Fibroblast of skin of back (primary cell): ENCODE data around the gene KRT13.

ENCODE experiments used
- DNase-seq: peaks from one replicate; pipeline ENCODE4 v3.0.0-alpha.2; 2013

The KRT13 gene

DNA sequence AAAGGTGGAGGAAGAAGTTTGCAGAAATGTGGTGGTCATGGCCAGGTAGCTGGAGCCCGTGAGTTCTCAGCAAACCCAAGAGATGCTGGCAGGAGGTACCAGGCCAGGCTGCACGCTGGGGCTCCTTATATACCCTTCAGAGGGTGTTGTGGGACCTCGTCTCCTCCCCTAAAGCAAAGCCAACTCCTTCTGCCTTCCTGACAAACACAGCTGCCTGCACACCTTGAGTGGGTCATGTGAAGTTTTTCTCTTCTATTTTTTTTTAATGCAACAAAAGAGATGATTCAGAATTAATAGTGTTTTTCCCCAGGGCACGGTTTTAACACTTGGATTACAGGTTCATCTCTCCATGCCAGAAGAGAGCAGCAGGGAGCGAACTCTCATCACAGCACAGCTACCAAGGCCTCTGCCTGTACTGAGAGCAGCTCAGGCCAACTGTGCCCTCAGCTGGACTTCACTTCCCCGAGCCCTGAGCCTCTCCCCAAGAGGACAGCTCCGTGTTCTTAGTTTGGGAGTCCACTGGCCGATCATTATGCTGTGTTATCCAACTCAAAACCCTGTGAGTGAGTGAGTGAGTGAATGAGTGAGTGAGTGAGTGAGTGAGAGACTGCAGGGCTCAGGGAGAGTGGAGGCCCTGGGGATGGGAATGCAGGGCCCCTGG, 13.5 kb upstream of the KRT13 start, which contains the start of gene KRT15:
Gene KRT15 (minus strand): TSS at position 102 of the 661 bp plus-strand sequence. CDS start 63 bp downstream, at position 39.
- DNase-seq, result no peak

DNA sequence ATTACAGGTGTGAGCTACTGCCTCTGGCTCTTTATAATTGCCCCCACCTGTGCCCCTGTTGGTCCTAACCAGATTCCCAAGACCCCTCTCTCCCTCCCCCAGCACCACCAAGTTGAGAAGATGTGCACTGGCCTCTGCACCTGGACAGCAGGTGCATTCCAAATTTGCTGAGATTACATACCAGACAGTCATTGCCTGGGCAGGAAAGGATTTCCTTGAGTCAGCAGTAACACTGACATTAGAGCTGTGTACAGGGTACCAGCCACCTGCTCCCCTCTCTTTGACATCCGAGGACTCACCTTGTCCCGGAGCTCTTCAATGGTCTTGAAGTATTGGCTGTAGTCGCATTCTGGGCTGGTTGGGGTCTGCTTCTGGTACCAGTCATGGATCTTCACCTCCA, 12.6 kb upstream of the KRT13 start:
- DNase-seq, result no peak

DNA sequence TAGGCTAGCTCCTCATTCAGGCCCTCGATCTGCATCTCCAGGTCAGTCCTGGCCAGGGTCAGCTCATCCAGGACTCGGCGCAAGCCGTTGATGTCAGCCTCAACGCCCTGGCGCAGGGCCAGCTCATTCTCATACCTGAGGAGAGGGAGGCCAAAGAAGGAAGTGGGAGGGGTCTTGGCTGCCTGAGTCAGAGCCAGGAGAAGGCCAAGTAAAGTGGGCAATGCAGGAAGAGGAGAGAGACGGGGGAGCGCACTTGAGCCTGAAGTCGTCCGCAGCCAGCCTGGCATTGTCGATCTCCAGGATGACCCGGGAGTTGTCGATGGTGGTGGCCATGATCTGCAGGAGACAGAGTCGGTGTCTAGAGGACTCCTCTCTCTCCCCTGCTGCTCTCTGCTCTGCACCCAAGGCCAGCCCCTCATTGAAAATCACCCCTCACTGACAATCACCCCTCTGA, 11.4 kb upstream of the KRT13 start:
- no peak for DNase-seq

- DNase-seq, result no peak
Measured at GRCh38 chr17:41516147-41516829, 10.9 kb upstream of the KRT13 start.

DNA sequence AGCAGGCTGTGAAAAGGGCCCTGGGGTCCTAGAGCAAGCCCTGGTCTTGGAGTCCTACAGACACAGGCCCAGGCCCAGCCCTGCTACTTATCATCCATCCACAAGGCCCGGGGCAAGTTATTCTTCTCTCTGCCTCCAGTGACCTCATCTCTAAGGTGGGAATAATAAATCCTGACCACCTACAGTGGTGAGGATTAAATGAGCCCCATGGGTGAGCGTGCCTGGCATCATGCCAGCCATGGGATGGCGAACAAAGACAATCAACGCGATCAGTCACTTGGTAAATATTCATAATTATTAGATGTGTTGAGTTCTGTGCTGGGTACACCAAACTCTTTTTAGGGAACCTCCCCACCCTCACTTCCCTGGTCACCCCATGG, 7.7 kb upstream of the KRT13 start:
- no peak for DNase-seq

DNA sequence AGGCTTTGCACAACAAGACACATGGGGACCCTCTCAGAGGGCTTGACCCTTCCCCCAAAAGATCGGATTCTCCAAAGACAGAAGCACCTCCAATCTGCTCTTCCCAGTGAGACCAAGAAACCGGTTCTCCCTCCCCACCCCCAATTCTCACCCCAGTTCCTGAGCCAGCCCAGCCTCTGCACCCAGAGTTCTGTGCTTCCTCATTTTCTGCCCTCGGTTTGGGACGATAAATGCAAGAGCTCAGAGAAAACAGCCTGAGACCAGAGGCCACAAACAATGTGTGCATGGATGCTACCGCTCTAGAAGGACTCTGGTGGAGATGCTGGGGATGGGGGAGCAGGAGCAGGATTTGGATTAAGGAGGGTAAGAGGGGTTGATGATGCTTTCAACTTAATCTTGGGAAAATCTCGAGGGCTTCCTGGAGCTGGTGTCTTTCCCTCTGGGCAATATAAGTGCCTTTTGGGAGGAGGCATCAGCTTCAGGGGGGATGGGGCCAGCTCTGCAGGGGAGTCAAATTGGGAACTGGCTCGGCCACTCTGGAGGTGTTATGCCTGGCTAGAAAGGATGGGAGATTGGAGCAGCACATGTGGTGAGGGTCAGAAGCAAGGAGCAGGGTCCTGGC, 7.2 kb upstream of the KRT13 start:
- DNase-seq, result no peak

- DNase-seq, result no peak
Measured at GRCh38 chr17:41511716-41512115, 6.3 kb upstream of the KRT13 start.

GRCh38 chr17:41511116-41511515, 5.7 kb upstream of the KRT13 start:
- DNase-seq, result no peak

GRCh38 chr17:41510251-41511065, 5.0 kb upstream of the KRT13 start:
- DNase-seq, result no peak

GRCh38 chr17:41507315-41507880, 2.0 kb upstream of the KRT13 start:
- no peak for DNase-seq

- DNase-seq, result no peak
Measured at GRCh38 chr17:41505809-41506767, 676 bp upstream of the KRT13 start.

- DNase-seq, result peak; percentile 20
Measured at GRCh38 chr17:41504246-41504977, 1.0 kb downstream of the KRT13 start.

GRCh38 chr17:41503202-41503601, 2.2 kb downstream of the KRT13 start:
- DNase-seq, result no peak

- DNase-seq, result peak; percentile 71
Measured at GRCh38 chr17:41500131-41500911, 5.1 kb downstream of the KRT13 start.

GRCh38 chr17:41499714-41500113, 5.7 kb downstream of the KRT13 start:
- DNase-seq, result no peak

- DNase-seq, result no peak
Measured at GRCh38 chr17:41498276-41498675, 7.1 kb downstream of the KRT13 start.

DNA sequence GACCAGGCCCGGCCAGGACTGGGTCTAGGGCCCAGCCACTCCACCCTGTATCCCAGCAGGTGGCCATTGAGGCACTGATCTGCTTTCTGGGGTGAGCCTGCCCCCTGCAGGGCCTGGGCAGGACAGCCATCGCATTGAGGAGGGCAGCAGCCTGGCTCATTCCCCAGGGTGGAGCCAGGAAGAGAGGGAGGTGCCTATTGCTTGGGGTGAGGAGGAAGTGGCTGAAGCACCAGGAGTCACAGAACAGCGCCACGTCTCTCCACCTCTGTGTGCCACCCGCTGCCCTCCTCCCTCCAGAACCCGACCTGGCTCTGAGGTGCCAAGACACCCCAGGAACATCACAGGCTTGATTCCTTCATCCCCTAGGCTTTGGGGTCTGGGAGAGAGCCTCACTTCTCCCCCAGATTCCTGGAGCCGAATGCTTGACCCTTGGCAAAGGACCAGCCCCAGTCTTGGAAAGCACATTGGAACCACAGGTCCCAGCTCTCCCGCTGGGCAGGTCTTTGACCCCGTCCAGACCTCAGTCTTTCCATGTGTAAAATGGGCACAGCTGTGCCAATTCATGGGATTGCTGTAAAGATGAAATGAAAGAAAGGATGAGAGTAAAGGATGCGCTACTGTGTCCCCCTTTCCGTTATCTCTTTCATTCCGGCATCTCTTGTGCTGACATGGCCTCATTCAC, 8.5 kb downstream of the KRT13 start:
- DNase-seq, result peak; percentile 87

DNA sequence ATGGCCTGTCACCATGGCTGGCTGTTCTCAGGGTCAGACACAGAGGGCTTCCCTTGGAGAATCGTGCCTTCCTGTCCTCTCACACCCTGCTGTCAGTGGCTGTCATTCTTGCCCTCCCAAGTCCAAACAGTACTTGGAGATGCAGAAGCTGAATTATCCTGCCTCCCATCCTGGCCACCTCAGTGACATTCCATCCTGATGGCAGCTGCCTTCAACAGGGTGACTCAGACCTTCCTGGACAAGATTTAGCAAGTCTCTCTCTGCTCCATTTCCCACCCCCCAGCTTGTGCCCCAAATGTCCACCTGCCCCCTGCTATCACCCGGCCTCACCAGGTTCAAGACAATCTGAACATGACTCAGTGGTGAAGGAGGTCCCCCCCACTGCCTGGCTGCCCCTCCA, 10.9 kb downstream of the KRT13 start:
- DNase-seq, result peak; percentile 78

- DNase-seq, result peak; percentile 43
Measured at GRCh38 chr17:41492771-41493170, 12.6 kb downstream of the KRT13 start.
